Skeletal muscle tissue (tissue), 4 donors: ENCODE results near the gene LRRC61. TPM values are rescaled to one million over a fixed set of nuclear protein-coding genes. Genes with fewer than 3 reads are reported as not detected.
A peak's percentile ranks its signal among the peaks of the same experiment; 100 is the strongest.
"Not testable (repeated sequence)": the region's sequence is repeated elsewhere in the genome, so short reads cannot be mapped to it uniquely, and the experiment has no call there.

ENCODE experiments used
- H3K27ac ChIP-seq: one replicate; pipeline ENCODE4 v1.7.0; 2013; ENCODE audit warnings: mild to moderate bottlenecking, low read depth, low read length, inconsistent platforms
- H3K27me3 ChIP-seq, 3 donors: one replicate each; pipeline ENCODE4 v1.7.0; 2013; ENCODE audit warnings: low read length in 3 of 3; ENCODE audit not compliant: control insufficient read depth in 3 of 3, insufficient read depth in 3 of 3
- H3K36me3 ChIP-seq, 3 donors: one replicate each; pipeline ENCODE4 v1.7.0; 2013; ENCODE audit warnings: low read length in 3 of 3; ENCODE audit not compliant: control insufficient read depth in 3 of 3, insufficient read depth in 3 of 3
- H3K4me1 ChIP-seq, 3 donors: one replicate each; pipeline ENCODE4 v1.7.0; 2013; ENCODE audit warnings: low read length in 3 of 3, mild to moderate bottlenecking in 3 of 3; ENCODE audit not compliant: control insufficient read depth in 3 of 3, insufficient read depth in 3 of 3
- H3K4me3 ChIP-seq, 3 donors: one replicate each; pipeline ENCODE4 v1.7.0; 2013; ENCODE audit warnings: low read length in 3 of 3
- H3K9ac ChIP-seq, 3 donors: one replicate each; pipeline ENCODE4 v1.7.0; 2013; ENCODE audit warnings: low read length in 3 of 3, mild to moderate bottlenecking in 3 of 3, moderate library complexity in 2 of 3, low read depth in 1 of 3
- H3K9me3 ChIP-seq, 3 donors: one replicate each; pipeline ENCODE4 v1.7.0; 2013; ENCODE audit warnings: low read length in 3 of 3; ENCODE audit not compliant: control insufficient read depth in 3 of 3
- total RNA-seq: library from RNA; depleted of rRNA; stranded (reverse); fragments of >200 nt; gene quantifications from one replicate; pipeline ENCODE4 v1.2.3, GENCODE V29; 2014
- donor health status: Osteomylitis.

The LRRC61 gene
- total RNA-seq = 5.7 TPM

- H3K4me1 ChIP-seq = peaks cover 4 to 9% (median 8%) of the 10 kb centered on the region in 3 donors
- H3K4me3 ChIP-seq = peak within 1 kb of the TSS; percentile 67 to 78 (median 73)
- no peak within 1 kb of the TSS for H3K27ac ChIP-seq
- H3K36me3 ChIP-seq = no peaks in the 10 kb centered on the region
- H3K9me3 ChIP-seq = no peaks in the 10 kb centered on the region
- peak within 1 kb of the TSS; percentile 53 to 79 (median 71) for H3K9ac ChIP-seq
- peaks cover 5 to 9% (median 9%) of the 10 kb centered on the region in 3 donors for H3K27me3 ChIP-seq
These were observed at the start of gene LRRC61, which contains the start of gene ACTR3C for GRCh38 chr7:150322833-150323681. Gene LRRC61 (plus strand): TSS chr7:150323355. CDS start chr7:150336862, 13,507 bp downstream. Gene ACTR3C (minus strand): TSS chr7:150323545. CDS start chr7:150295296, 28,249 bp downstream.

DNA sequence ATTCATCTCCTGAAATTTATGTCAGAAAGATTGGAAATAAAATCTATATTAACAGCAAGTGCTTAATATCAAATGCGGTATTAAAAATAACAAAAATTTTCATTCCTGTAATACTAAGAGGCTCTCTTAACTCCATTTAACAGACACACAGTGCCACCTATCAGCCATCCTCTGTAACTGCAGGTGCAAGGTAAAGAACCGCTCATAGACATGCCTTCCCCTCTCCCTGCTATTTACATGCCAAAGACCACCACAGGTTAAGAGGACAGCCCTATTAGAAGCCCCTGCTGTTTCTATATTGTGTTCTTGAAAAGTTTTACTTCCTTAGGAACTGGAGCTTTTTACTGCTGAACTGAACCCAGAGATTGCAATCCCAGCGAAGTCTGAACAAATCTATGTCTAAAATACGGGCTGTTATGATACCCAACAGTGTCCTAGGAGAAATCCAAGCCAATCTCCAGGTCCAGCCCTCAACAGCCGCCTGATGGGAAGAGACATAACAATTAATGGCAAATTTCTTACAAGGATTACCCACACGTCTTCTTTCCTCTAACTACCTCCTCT is 46.9 kb upstream of the LRRC61 start:
- H3K9me3 ChIP-seq, H3K27ac ChIP-seq, H3K27me3 ChIP-seq, H3K9ac ChIP-seq, H3K36me3 ChIP-seq, H3K4me1 ChIP-seq, H3K4me3 ChIP-seq: not testable (repeated sequence)

GRCh38 chr7:150278383-150278782 is 44.8 kb upstream of the LRRC61 start:
- not testable (repeated sequence) for H3K9me3 ChIP-seq, H3K27ac ChIP-seq, H3K9ac ChIP-seq, H3K4me3 ChIP-seq, H3K4me1 ChIP-seq, H3K36me3 ChIP-seq, H3K27me3 ChIP-seq

DNA sequence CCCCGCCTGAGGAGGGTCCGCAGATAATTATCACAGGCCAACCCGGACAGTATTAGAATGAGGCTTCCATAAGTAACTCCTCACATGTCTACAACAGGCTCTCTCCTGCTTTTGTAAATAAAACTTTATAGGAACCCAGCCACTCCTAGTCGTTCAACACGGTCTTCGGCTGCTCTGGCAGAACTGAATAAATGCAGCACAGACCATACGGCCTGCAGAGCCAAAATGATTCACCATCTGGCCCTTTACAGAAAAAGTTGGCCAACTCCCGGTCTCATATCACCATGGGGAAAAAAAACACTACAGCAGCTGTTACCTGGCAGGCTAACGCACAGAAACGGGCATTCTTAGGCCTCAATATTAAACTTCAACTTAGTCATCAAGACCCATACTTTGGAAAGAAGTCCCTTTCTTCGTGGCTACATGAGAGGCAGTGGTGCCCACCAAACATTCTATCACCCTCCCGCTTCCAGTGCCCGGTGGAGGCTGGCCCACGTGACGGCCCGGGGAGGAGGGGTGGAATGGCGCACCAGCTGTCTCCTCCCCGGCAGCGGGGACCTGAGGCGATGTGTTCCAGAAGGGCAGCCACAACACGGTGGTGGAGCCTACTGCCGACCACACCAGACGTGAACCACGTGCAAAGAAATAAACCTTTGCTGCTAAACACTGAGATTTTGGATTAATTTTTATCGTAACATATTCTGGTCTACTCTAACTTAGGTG is 41.3 kb upstream of the LRRC61 start:
- not testable (repeated sequence) for H3K36me3 ChIP-seq, H3K9me3 ChIP-seq, H3K4me3 ChIP-seq, H3K27ac ChIP-seq, H3K4me1 ChIP-seq, H3K27me3 ChIP-seq, H3K9ac ChIP-seq

DNA sequence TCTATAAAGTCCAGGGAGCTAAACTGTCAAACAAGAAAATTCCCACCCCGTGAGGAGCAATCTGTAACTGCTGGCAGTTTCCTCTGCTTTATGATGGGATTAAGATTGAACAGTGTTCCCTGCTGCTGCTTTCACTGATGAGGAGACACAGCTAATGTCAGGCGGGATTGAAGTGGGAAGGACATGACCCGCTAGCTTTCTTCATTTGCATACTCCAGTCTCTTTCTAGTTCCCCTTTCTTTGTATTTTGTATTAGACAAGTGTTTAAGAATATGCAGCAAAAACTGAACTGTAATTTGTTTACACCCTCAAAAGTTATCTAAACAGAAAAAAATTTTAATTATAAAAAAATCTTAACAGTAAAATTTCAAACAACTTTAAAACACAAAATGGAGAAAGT is 40.0 kb upstream of the LRRC61 start:
- not testable (repeated sequence) for H3K4me3 ChIP-seq, H3K4me1 ChIP-seq, H3K9me3 ChIP-seq

GRCh38 chr7:150283608-150284007 is 39.5 kb upstream of the LRRC61 start:
- H3K4me3 ChIP-seq = not testable (repeated sequence)

More for the DNA sequence above, 40.0 kb upstream of the LRRC61 start:
- H3K27ac ChIP-seq, H3K27me3 ChIP-seq, H3K36me3 ChIP-seq, H3K9ac ChIP-seq: not testable (repeated sequence)

GRCh38 chr7:150285849-150286754 is 37.1 kb upstream of the LRRC61 start:
- H3K9ac ChIP-seq = not testable (repeated sequence)

More at GRCh38 chr7:150283608-150284007, 39.5 kb upstream of the LRRC61 start:
- H3K4me1 ChIP-seq, H3K27me3 ChIP-seq, H3K36me3 ChIP-seq, H3K9ac ChIP-seq, H3K27ac ChIP-seq, H3K9me3 ChIP-seq: not testable (repeated sequence)

DNA sequence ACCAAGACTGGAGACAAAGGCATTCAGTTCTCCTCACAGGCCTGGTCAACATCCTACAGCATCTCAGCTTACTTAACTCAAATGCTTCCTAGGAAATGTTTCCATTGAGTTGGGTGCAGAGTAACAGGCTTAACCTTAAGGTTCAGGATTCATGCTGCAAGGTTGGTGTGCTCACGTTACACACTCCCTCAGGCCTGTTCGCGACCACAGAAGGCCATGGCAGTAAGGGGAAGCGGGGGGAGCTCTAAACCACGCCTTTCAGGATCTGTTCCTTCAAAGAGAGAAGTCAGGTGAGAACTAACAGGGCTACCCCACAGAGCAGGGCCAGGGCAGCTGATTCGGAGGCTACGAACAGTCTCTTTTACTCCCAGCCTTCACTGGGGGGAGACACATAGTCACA is 35.3 kb upstream of the LRRC61 start:
- not testable (repeated sequence) for H3K36me3 ChIP-seq, H3K4me3 ChIP-seq, H3K4me1 ChIP-seq, H3K27ac ChIP-seq, H3K27me3 ChIP-seq, H3K9me3 ChIP-seq, H3K9ac ChIP-seq

More at GRCh38 chr7:150285849-150286754, 37.1 kb upstream of the LRRC61 start:
- not testable (repeated sequence) for H3K4me3 ChIP-seq, H3K36me3 ChIP-seq, H3K4me1 ChIP-seq, H3K27me3 ChIP-seq, H3K9me3 ChIP-seq, H3K27ac ChIP-seq

DNA sequence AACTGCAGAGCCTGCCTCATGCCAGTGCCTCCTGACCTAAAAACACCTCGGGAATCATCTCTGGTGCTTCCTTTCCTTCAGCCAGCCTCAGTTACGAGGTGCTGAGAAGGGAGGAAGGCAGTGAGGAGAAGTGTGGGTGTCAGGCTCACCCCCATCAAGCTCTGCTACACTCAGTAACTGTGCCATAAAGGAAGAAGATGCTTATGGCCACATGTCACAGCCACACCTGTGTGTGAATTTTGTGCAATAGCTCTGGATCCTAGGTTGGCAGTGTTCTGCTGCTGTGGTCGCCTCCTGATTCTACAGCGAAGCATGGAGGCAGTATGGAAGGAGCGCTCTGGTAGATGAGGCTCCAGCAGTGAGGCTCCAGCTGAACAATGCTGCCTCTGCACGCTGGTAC is 34.3 kb upstream of the LRRC61 start:
- not testable (repeated sequence) for H3K9ac ChIP-seq, H3K4me1 ChIP-seq, H3K9me3 ChIP-seq, H3K4me3 ChIP-seq, H3K27me3 ChIP-seq, H3K36me3 ChIP-seq, H3K27ac ChIP-seq
